Measurements from ENCODE around the gene LRRC8E.
"Not testable (repeated sequence)": the region's sequence is repeated elsewhere in the genome, so short reads cannot be mapped to it uniquely, and the experiment has no call there.

The LRRC8E gene

GRCh38 chr19:7924651-7925170, 36.4 kb downstream of the LRRC8E start:
- Histone ChIP-seq H3K27ac (ENCODE audit: low read depth, low read length) (no peak overlapping the region), H3K79me2 (ENCODE audit: control insufficient read depth, insufficient read depth, low read length, unreplicated experiment) (peaks cover 9% of the 10 kb centered on the region), H3K4me1 (ENCODE audit: control insufficient read depth, insufficient read depth, low read length, unreplicated experiment) (peaks cover 31% of the 10 kb centered on the region), H3K27me3 (ENCODE audit: insufficient read depth, low read length) (no peaks in the 10 kb centered on the region), H3K4me3 (ENCODE audit: low read depth, low read length) (peak overlapping the region; percentile 74), H3K36me3 (ENCODE audit: insufficient read depth, low read length) (no peaks in the 10 kb centered on the region), H2AFZ (ENCODE audit: low read length, unreplicated experiment) (no peak overlapping the region)

- Histone ChIP-seq H2AFZ (ENCODE audit: low read length, unreplicated experiment) (no peak overlapping the region), H3K27me3 (ENCODE audit: insufficient read depth, low read length) (no peaks in the 10 kb centered on the region), H3K27ac (ENCODE audit: low read depth, low read length) (no peak overlapping the region), H3K4me1 (ENCODE audit: control insufficient read depth, insufficient read depth, low read length, unreplicated experiment) (peaks cover 28% of the 10 kb centered on the region), H3K36me3 (ENCODE audit: insufficient read depth, low read length) (no peaks in the 10 kb centered on the region), H3K4me3 (ENCODE audit: low read depth, low read length) (peak overlapping the region; percentile 74), H3K79me2 (ENCODE audit: control insufficient read depth, insufficient read depth, low read length, unreplicated experiment) (peaks cover 9% of the 10 kb centered on the region)
These were observed 37.0 kb downstream of the LRRC8E start for GRCh38 chr19:7925171-7925851.

GRCh38 chr19:7926021-7926726, 37.9 kb downstream of the LRRC8E start, which contains the start of gene CTXN1:
CTXN1 (minus strand) TSS chr19:7926135; CDS start chr19:7925538, 597 bp downstream.
- no peaks in the 10 kb centered on the region for H3K27me3 ChIP-seq (ENCODE audit: insufficient read depth, low read length)
- H3K4me1 ChIP-seq (ENCODE audit: control insufficient read depth, insufficient read depth, low read length, unreplicated experiment), result peaks cover 28% of the 10 kb centered on the region
- H3K79me2 ChIP-seq (ENCODE audit: control insufficient read depth, insufficient read depth, low read length, unreplicated experiment), result peaks cover 9% of the 10 kb centered on the region
- H2AFZ ChIP-seq (ENCODE audit: low read length, unreplicated experiment), result no peak within 1 kb of the TSS
- no peak within 1 kb of the TSS for H3K27ac ChIP-seq (ENCODE audit: low read depth, low read length)
- H3K36me3 ChIP-seq (ENCODE audit: insufficient read depth, low read length), result no peaks in the 10 kb centered on the region
- peak within 1 kb of the TSS; percentile 74 for H3K4me3 ChIP-seq (ENCODE audit: low read depth, low read length)

GRCh38 chr19:7926727-7927604, 38.7 kb downstream of the LRRC8E start:
- Histone ChIP-seq H3K79me2 (ENCODE audit: control insufficient read depth, insufficient read depth, low read length, unreplicated experiment) (peaks cover 4% of the 10 kb centered on the region), H3K36me3 (ENCODE audit: insufficient read depth, low read length) (no peaks in the 10 kb centered on the region), H3K27me3 (ENCODE audit: insufficient read depth, low read length) (no peaks in the 10 kb centered on the region), H3K4me1 (ENCODE audit: control insufficient read depth, insufficient read depth, low read length, unreplicated experiment) (peaks cover 22% of the 10 kb centered on the region), H3K4me3 (ENCODE audit: low read depth, low read length) (no peak overlapping the region), H2AFZ (ENCODE audit: low read length, unreplicated experiment) (no peak overlapping the region), H3K27ac (ENCODE audit: low read depth, low read length) (no peak overlapping the region)

- Histone ChIP-seq H3K27ac (ENCODE audit: low read depth, low read length) (peak overlapping the region; percentile 91), H3K27me3 (ENCODE audit: insufficient read depth, low read length) (no peaks in the 10 kb centered on the region), H3K79me2 (ENCODE audit: control insufficient read depth, insufficient read depth, low read length, unreplicated experiment) (peaks cover 4% of the 10 kb centered on the region), H3K4me3 (ENCODE audit: low read depth, low read length) (no peak overlapping the region), H3K4me1 (ENCODE audit: control insufficient read depth, insufficient read depth, low read length, unreplicated experiment) (peaks cover 18% of the 10 kb centered on the region), H2AFZ (ENCODE audit: low read length, unreplicated experiment) (no peak overlapping the region), H3K36me3 (ENCODE audit: insufficient read depth, low read length) (no peaks in the 10 kb centered on the region)
These were observed 39.5 kb downstream of the LRRC8E start for GRCh38 chr19:7927605-7928333.

- no peaks in the 10 kb centered on the region for H3K79me2 ChIP-seq (ENCODE audit: control insufficient read depth, insufficient read depth, low read length, unreplicated experiment)
- peaks cover 18% of the 10 kb centered on the region for H3K4me1 ChIP-seq (ENCODE audit: control insufficient read depth, insufficient read depth, low read length, unreplicated experiment)
- no peak overlapping the region for H3K4me3 ChIP-seq (ENCODE audit: low read depth, low read length)
- H3K27ac ChIP-seq (ENCODE audit: low read depth, low read length), result peak overlapping the region; percentile 91
- no peak overlapping the region for H2AFZ ChIP-seq (ENCODE audit: low read length, unreplicated experiment)
- no peaks in the 10 kb centered on the region for H3K36me3 ChIP-seq (ENCODE audit: insufficient read depth, low read length)
- H3K27me3 ChIP-seq (ENCODE audit: insufficient read depth, low read length), result no peaks in the 10 kb centered on the region
These were observed 40.0 kb downstream of the LRRC8E start for GRCh38 chr19:7928334-7928706.

GRCh38 chr19:7928741-7929701, 40.7 kb downstream of the LRRC8E start:
- no peaks in the 10 kb centered on the region for H3K36me3 ChIP-seq (ENCODE audit: insufficient read depth, low read length)
- peak overlapping the region; percentile 3; the same call in 1 of the 2 replicates for H3K4me3 ChIP-seq (ENCODE audit: low read depth, low read length)
- peak overlapping the region; percentile 91 for H3K27ac ChIP-seq (ENCODE audit: low read depth, low read length)
- H3K79me2 ChIP-seq (ENCODE audit: control insufficient read depth, insufficient read depth, low read length, unreplicated experiment), result no peaks in the 10 kb centered on the region
- H2AFZ ChIP-seq (ENCODE audit: low read length, unreplicated experiment), result no peak overlapping the region
- peaks cover 18% of the 10 kb centered on the region for H3K4me1 ChIP-seq (ENCODE audit: control insufficient read depth, insufficient read depth, low read length, unreplicated experiment)
- no peaks in the 10 kb centered on the region for H3K27me3 ChIP-seq (ENCODE audit: insufficient read depth, low read length)

GRCh38 chr19:7930030-7930429, 41.7 kb downstream of the LRRC8E start:
- peak overlapping the region; percentile 91; the same call in 1 of the 2 replicates for H3K27ac ChIP-seq (ENCODE audit: low read depth, low read length)
- H3K36me3 ChIP-seq (ENCODE audit: insufficient read depth, low read length); H3K79me2 ChIP-seq (ENCODE audit: control insufficient read depth, insufficient read depth, low read length, unreplicated experiment); H3K4me3 ChIP-seq (ENCODE audit: low read depth, low read length); H2AFZ ChIP-seq (ENCODE audit: low read length, unreplicated experiment); H3K27me3 ChIP-seq (ENCODE audit: insufficient read depth, low read length): not testable (repeated sequence)
- H3K4me1 ChIP-seq (ENCODE audit: control insufficient read depth, insufficient read depth, low read length, unreplicated experiment), result peaks cover 18% of the 10 kb centered on the region

GRCh38 chr19:7930765-7931164, 42.5 kb downstream of the LRRC8E start:
- H3K27ac ChIP-seq (ENCODE audit: low read depth, low read length), result peak overlapping the region; percentile 91; the same call in 1 of the 2 replicates

More at GRCh38 chr19:7930765-7931164, 42.5 kb downstream of the LRRC8E start:
- H3K4me1 ChIP-seq (ENCODE audit: control insufficient read depth, insufficient read depth, low read length, unreplicated experiment), result peaks cover 18% of the 10 kb centered on the region
- H2AFZ ChIP-seq (ENCODE audit: low read length, unreplicated experiment), result no peak overlapping the region
- no peaks in the 10 kb centered on the region for H3K27me3 ChIP-seq (ENCODE audit: insufficient read depth, low read length)
- no peaks in the 10 kb centered on the region for H3K36me3 ChIP-seq (ENCODE audit: insufficient read depth, low read length)
- no peak overlapping the region for H3K4me3 ChIP-seq (ENCODE audit: low read depth, low read length)
- no peaks in the 10 kb centered on the region for H3K79me2 ChIP-seq (ENCODE audit: control insufficient read depth, insufficient read depth, low read length, unreplicated experiment)
